Measurements from ENCODE around the gene ST3GAL5. TPM values are rescaled to one million over a fixed set of nuclear protein-coding genes. Genes with fewer than 3 reads are reported as not detected.

Gene ST3GAL5
- polyA plus RNA-seq, 1 experiment: 16.0 TPM

GRCh38 chr2:85878719-85879370, 9.9 kb downstream of the ST3GAL5 start:
- ChIA-PET POLR2A (no interaction called here), CTCF (interaction anchor here (0.8 to 2.7 kb wide), 5 partner anchors 8 to 199 kb away, joined by 4 to 10 read pairs (median 5); partner anchors contain the start of gene ST3GAL5)
- TF ChIP-seq CTCF (IDR thresholded peaks at IDR 0.05; ENCODE audit: insufficient read depth, low read depth, low read length): no peak
- no peak for DNase-seq (ENCODE audit: low read depth)
- H3K4me3 ChIP-seq (ENCODE audit: low read depth, low read length): no peak overlapping the region
- no peaks in the 10 kb centered on the region for H3K36me3 ChIP-seq (ENCODE audit: control insufficient read depth, insufficient read depth, low read length)
- H3K27me3 ChIP-seq (ENCODE audit: control insufficient read depth, insufficient read depth, low read length): no peaks in the 10 kb centered on the region

- no peak for DNase-seq (ENCODE audit: low read depth)
- no peaks in the 10 kb centered on the region for H3K27me3 ChIP-seq (ENCODE audit: control insufficient read depth, insufficient read depth, low read length)
- H3K4me3 ChIP-seq (ENCODE audit: low read depth, low read length): no peak overlapping the region
- ChIA-PET CTCF (no interaction called here), POLR2A (no interaction called here)
- no peak for TF ChIP-seq CTCF (IDR thresholded peaks at IDR 0.05; ENCODE audit: insufficient read depth, low read depth, low read length)
- H3K36me3 ChIP-seq (ENCODE audit: control insufficient read depth, insufficient read depth, low read length): no peaks in the 10 kb centered on the region
Observed at GRCh38 chr2:85875350-85876050, 13.3 kb downstream of the ST3GAL5 start.

GRCh38 chr2:85873679-85874078, 15.1 kb downstream of the ST3GAL5 start:
- H3K4me3 ChIP-seq (ENCODE audit: low read depth, low read length): no peak overlapping the region
- ChIA-PET POLR2A (no interaction called here), CTCF (interaction anchor here (0.7 to 1.8 kb wide), 5 partner anchors 9 to 116 kb away, joined by 3 to 4 read pairs (median 3); no protein-coding TSS in a partner anchor)
- peak; percentile 36 for TF ChIP-seq CTCF (IDR thresholded peaks at IDR 0.05; ENCODE audit: insufficient read depth, low read depth, low read length)
- no peak for DNase-seq (ENCODE audit: low read depth)
- H3K27me3 ChIP-seq (ENCODE audit: control insufficient read depth, insufficient read depth, low read length): no peaks in the 10 kb centered on the region
- H3K36me3 ChIP-seq (ENCODE audit: control insufficient read depth, insufficient read depth, low read length): peaks cover 1% of the 10 kb centered on the region; the same call in 1 of the 2 replicates

- Histone ChIP-seq H3K36me3 (ENCODE audit: control insufficient read depth, insufficient read depth, low read length) (peaks cover 1% of the 10 kb centered on the region; the same call in 1 of the 2 replicates), H3K27me3 (ENCODE audit: control insufficient read depth, insufficient read depth, low read length) (no peaks in the 10 kb centered on the region), H3K4me3 (ENCODE audit: low read depth, low read length) (no peak overlapping the region)
- DNase-seq (ENCODE audit: low read depth): no peak
- no peak for TF ChIP-seq CTCF (IDR thresholded peaks at IDR 0.05; ENCODE audit: insufficient read depth, low read depth, low read length)
- ChIA-PET CTCF (interaction anchor here (0.6 to 1.8 kb wide), 5 partner anchors 10 to 36 kb away, joined by 3 to 4 read pairs (median 3); no protein-coding TSS in a partner anchor), POLR2A (no interaction called here)
Observed at GRCh38 chr2:85872536-85873161, 16.1 kb downstream of the ST3GAL5 start.

All from BJ (cell line).